Measurements from ENCODE around the gene DDX27.

DDX27 gene

DNA sequence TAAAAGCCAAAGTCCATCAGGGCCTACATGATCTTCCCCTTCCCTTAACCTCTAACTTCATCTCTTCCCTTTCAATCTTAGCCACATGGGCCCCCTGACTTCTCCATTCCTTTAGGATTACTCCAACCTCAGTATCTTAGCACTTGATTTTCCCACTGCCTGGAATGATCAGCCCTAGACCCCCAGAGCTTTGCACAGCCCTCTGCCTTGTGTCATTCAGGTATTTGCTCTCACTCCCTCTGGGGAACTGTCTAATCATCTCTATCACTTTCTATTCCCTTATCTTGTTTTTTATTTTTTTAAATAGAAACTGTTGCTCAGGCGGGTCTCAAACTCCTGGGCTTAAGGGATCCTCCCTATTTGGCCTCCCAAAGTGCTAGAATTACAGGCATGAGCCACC lies 72.0 kb downstream of the DDX27 start:
- TF ChIP-seq, protein P1, sequence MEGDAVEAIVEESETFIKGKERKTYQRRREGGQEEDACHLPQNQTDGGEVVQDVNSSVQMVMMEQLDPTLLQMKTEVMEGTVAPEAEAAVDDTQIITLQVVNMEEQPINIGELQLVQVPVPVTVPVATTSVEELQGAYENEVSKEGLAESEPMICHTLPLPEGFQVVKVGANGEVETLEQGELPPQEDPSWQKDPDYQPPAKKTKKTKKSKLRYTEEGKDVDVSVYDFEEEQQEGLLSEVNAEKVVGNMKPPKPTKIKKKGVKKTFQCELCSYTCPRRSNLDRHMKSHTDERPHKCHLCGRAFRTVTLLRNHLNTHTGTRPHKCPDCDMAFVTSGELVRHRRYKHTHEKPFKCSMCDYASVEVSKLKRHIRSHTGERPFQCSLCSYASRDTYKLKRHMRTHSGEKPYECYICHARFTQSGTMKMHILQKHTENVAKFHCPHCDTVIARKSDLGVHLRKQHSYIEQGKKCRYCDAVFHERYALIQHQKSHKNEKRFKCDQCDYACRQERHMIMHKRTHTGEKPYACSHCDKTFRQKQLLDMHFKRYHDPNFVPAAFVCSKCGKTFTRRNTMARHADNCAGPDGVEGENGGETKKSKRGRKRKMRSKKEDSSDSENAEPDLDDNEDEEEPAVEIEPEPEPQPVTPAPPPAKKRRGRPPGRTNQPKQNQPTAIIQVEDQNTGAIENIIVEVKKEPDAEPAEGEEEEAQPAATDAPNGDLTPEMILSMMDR (IDR thresholded peaks at IDR 0.05) = no peak
- no peak overlapping the region for H3K27ac ChIP-seq
- no peak overlapping the region for H3K4me3 ChIP-seq
- no peak for DNase-seq (ENCODE audit: low spot score)

- TF ChIP-seq, protein P1 (IDR thresholded peaks at IDR 0.05) = no peak
- DNase-seq (ENCODE audit: low spot score) = peak; percentile 31
- Histone ChIP-seq H3K4me3 (no peak overlapping the region), H3K27ac (no peak overlapping the region)
Measured at GRCh38 chr20:49292010-49292409, 72.8 kb downstream of the DDX27 start.

GRCh38 chr20:49293122-49293521 lies 73.9 kb downstream of the DDX27 start:
- H3K4me3 ChIP-seq = no peak overlapping the region
- TF ChIP-seq, protein P1 (IDR thresholded peaks at IDR 0.05) = no peak

More at GRCh38 chr20:49293122-49293521, 73.9 kb downstream of the DDX27 start:
- no peak for DNase-seq (ENCODE audit: low spot score)
- H3K27ac ChIP-seq = no peak overlapping the region
